HL-60 (cell line): ENCODE results near the gene CPPED1.

Experiments
- POLR2AphosphoS5 ChIP-seq: IDR thresholded peaks from 2 replicates; pipeline ENCODE4 v1.6.1; 2012; ENCODE audit warnings: low read depth
- SPI1 ChIP-seq: IDR thresholded peaks from 2 replicates; pipeline ENCODE4 v1.6.1; 2012; ENCODE audit warnings: low read depth, mild to moderate bottlenecking, borderline replicate concordance
- TF ChIP-seq, protein P1 (sequence below): IDR thresholded peaks from one replicate; pipeline ENCODE4 v1.5.1; 2011; ENCODE audit warnings: low read length, control low read depth, inconsistent platforms; ENCODE audit not compliant: insufficient read depth
- TF ChIP-seq, protein P2 (sequence below): IDR thresholded peaks from 2 replicates; pipeline ENCODE4 v1.6.1; 2012; ENCODE audit warnings: low read depth; ENCODE audit not compliant: insufficient replicate concordance

DNA sequence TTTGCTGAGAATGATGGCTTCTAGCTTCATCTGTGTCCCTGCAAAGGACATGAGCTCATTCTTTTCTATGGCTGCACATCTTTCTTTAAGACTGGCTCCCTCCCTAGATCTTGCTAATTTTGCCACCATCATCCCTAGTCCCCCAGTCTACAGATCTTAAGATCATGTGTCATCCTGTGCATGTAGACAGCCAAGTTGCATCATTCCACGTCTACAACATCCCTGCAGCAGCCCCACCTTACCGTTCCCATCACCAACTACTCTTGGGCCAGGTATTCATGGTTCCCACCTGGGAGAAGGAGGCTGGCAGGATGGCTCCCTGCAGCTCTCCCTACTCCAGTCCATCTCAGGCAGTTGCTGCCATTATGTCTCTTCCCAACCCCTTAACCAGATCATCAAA is 12.3 kb downstream of the CPPED1 start:
- TF ChIP-seq, protein P1, sequence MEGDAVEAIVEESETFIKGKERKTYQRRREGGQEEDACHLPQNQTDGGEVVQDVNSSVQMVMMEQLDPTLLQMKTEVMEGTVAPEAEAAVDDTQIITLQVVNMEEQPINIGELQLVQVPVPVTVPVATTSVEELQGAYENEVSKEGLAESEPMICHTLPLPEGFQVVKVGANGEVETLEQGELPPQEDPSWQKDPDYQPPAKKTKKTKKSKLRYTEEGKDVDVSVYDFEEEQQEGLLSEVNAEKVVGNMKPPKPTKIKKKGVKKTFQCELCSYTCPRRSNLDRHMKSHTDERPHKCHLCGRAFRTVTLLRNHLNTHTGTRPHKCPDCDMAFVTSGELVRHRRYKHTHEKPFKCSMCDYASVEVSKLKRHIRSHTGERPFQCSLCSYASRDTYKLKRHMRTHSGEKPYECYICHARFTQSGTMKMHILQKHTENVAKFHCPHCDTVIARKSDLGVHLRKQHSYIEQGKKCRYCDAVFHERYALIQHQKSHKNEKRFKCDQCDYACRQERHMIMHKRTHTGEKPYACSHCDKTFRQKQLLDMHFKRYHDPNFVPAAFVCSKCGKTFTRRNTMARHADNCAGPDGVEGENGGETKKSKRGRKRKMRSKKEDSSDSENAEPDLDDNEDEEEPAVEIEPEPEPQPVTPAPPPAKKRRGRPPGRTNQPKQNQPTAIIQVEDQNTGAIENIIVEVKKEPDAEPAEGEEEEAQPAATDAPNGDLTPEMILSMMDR: no peak
- TF ChIP-seq POLR2AphosphoS5: no peak
- TF ChIP-seq, protein P2, sequence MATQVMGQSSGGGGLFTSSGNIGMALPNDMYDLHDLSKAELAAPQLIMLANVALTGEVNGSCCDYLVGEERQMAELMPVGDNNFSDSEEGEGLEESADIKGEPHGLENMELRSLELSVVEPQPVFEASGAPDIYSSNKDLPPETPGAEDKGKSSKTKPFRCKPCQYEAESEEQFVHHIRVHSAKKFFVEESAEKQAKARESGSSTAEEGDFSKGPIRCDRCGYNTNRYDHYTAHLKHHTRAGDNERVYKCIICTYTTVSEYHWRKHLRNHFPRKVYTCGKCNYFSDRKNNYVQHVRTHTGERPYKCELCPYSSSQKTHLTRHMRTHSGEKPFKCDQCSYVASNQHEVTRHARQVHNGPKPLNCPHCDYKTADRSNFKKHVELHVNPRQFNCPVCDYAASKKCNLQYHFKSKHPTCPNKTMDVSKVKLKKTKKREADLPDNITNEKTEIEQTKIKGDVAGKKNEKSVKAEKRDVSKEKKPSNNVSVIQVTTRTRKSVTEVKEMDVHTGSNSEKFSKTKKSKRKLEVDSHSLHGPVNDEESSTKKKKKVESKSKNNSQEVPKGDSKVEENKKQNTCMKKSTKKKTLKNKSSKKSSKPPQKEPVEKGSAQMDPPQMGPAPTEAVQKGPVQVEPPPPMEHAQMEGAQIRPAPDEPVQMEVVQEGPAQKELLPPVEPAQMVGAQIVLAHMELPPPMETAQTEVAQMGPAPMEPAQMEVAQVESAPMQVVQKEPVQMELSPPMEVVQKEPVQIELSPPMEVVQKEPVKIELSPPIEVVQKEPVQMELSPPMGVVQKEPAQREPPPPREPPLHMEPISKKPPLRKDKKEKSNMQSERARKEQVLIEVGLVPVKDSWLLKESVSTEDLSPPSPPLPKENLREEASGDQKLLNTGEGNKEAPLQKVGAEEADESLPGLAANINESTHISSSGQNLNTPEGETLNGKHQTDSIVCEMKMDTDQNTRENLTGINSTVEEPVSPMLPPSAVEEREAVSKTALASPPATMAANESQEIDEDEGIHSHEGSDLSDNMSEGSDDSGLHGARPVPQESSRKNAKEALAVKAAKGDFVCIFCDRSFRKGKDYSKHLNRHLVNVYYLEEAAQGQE: no peak
- TF ChIP-seq SPI1: no peak
